SU-DHL-6 (cell line): Measurements from ENCODE around the gene GNE.

Experiments used
- EZH2phosphoT487 ChIP-seq: fragments of 200-600 bp; sonication (generic), shearing (Covaris generic); conservative IDR thresholded peaks from 2 replicates; pipeline ENCODE4 v1.6.1; 2018; ENCODE audit warnings: mild to moderate bottlenecking, antibody characterized with exemption, low read length, moderate library complexity, mixed read lengths
- TF ChIP-seq, protein P1 (sequence below): fragments of 200-600 bp; sonication (generic); IDR thresholded peaks from one replicate; pipeline ENCODE4 v1.5.1; 2017; ENCODE audit warnings: antibody characterized with exemption, mild to moderate bottlenecking, low read length, moderate library complexity; ENCODE audit not compliant: insufficient read depth, poor library complexity, severe bottlenecking

DNA sequence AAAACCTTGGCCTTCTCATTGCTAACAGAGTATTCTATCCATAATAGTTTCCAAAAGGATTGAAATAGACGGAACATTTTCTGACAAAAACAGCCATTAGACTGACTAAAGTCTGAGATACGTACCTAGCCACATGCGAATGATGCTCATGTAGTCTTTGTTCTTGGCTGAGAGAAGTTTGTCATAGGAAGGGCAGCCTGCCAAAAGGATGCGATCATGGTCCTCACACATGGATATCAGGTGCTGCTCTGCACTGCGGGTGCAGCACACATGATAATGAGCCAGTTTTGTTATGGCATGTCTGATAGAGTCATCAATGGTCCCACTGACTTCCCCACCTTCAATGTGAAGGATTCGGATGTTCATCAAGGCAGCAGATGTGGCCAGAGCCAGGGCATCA, 12.3 kb downstream of the GNE start:
- TF ChIP-seq, protein P1, sequence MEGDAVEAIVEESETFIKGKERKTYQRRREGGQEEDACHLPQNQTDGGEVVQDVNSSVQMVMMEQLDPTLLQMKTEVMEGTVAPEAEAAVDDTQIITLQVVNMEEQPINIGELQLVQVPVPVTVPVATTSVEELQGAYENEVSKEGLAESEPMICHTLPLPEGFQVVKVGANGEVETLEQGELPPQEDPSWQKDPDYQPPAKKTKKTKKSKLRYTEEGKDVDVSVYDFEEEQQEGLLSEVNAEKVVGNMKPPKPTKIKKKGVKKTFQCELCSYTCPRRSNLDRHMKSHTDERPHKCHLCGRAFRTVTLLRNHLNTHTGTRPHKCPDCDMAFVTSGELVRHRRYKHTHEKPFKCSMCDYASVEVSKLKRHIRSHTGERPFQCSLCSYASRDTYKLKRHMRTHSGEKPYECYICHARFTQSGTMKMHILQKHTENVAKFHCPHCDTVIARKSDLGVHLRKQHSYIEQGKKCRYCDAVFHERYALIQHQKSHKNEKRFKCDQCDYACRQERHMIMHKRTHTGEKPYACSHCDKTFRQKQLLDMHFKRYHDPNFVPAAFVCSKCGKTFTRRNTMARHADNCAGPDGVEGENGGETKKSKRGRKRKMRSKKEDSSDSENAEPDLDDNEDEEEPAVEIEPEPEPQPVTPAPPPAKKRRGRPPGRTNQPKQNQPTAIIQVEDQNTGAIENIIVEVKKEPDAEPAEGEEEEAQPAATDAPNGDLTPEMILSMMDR: no peak
- TF ChIP-seq EZH2phosphoT487: no peak
